C4-2B (cell line): ENCODE results near the gene HAX1.

ENCODE experiments used
- H3K27ac ChIP-seq: fragments of 450-650 bp; 2 replicates; pipeline ENCODE4 v1.5.1; 2017
- ZFX ChIP-seq: fragments of 450-650 bp; IDR thresholded peaks from 2 replicates; pipeline ENCODE4 v1.6.1; 2017
- TF ChIP-seq, protein P1 (sequence below): fragments of 450-650 bp; conservative IDR thresholded peaks from 2 replicates; pipeline ENCODE4 v1.5.1; 2017; ENCODE audit warnings: mild to moderate bottlenecking

HAX1 gene

DNA sequence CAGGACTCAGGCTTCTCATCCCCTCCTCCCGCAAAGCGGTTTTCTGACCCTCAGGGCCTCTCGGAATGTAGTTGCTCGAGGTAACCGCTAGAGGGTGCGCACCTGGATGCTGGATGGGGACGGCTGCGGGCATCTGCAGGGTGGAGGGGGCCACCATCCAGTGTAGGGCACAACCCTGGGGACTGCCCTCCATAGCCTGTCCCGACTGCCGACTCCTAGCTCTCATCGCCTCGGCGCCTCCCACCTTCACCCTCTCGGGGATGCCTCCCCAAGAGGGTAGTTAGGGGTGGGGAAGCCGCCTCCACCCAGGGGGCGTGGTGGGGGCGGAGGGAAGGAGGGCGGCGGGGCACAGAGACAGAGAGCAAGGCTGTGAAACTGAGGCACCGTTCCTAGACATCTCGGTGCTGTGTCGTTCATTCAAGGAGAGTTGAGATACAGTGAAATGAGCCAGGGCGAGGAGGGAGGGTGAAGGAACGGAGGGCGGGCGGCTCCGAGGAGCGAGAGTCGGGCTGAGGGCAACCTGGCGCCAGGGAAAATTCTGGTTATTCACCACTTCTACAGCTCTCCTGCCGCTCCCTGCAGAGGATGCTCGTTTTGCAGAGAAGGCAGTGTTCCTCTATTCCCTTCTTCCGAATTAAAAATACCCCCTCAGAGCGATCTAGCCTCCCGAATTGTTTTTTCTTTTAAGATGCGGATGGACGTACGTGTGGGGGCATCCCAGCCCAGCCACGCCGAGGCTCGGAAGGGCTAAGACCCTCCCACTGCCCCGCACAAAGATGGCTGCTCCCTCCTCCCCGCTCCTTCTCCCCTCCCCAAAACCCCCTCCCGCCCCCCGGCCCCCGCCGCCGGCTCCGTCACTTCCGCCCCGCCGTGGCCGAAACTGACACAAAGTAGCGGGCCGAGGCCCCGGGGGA lies 52.5 kb downstream of the HAX1 start, which contains the start of gene ATP8B2:
Gene ATP8B2 (plus strand): TSS at position 857 of the 914 bp plus-strand sequence. CDS start 2,617 bp downstream, outside the sequence.
- TF ChIP-seq, protein P1, sequence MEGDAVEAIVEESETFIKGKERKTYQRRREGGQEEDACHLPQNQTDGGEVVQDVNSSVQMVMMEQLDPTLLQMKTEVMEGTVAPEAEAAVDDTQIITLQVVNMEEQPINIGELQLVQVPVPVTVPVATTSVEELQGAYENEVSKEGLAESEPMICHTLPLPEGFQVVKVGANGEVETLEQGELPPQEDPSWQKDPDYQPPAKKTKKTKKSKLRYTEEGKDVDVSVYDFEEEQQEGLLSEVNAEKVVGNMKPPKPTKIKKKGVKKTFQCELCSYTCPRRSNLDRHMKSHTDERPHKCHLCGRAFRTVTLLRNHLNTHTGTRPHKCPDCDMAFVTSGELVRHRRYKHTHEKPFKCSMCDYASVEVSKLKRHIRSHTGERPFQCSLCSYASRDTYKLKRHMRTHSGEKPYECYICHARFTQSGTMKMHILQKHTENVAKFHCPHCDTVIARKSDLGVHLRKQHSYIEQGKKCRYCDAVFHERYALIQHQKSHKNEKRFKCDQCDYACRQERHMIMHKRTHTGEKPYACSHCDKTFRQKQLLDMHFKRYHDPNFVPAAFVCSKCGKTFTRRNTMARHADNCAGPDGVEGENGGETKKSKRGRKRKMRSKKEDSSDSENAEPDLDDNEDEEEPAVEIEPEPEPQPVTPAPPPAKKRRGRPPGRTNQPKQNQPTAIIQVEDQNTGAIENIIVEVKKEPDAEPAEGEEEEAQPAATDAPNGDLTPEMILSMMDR, result peak; percentile 98
- no peak for TF ChIP-seq ZFX
- peak within 1 kb of the TSS; percentile 70 for H3K27ac ChIP-seq
